ENCODE measurements around the gene EFCAB10. TPM values are rescaled to one million over a fixed set of nuclear protein-coding genes. Genes with fewer than 3 reads are reported as not detected.

The EFCAB10 gene
- total RNA-seq, 4 donors from 2014 or later = not detected

GRCh38 chr7:105621617-105622016 lies 40.3 kb upstream of the EFCAB10 start:
- 69 to 82% methylated on average over 3 of the region's 3 CpGs for WGBS, 2 donors
- H3K4me3 ChIP-seq (replicated peaks in 1 of 3) = no peak overlapping the region
- no peak for TF ChIP-seq CTCF (IDR thresholded peaks at IDR 0.05)
- no peak for TF ChIP-seq POLR2A (IDR thresholded peaks at IDR 0.05)
- peaks cover 0 to 11% of the 10 kb centered on the region in 2 donors for H3K36me3 ChIP-seq
- H3K4me1 ChIP-seq = no peaks in the 10 kb centered on the region
- no peak overlapping the region for H3K27ac ChIP-seq
- DNase-seq = no peak
- intact Hi-C loops (cut with DNase I) = no loop called here
- H3K9me3 ChIP-seq = no peaks in the 10 kb centered on the region
- H3K27me3 ChIP-seq = no peaks in the 10 kb centered on the region

- Histone ChIP-seq H3K27me3 (no peaks in the 10 kb centered on the region), H3K9me3 (no peaks in the 10 kb centered on the region), H3K4me3 (replicated peaks in 1 of 3) (no peak overlapping the region), H3K36me3 (peaks cover 2 to 11% of the 10 kb centered on the region in 2 donors), H3K27ac (no peak overlapping the region), H3K4me1 (no peaks in the 10 kb centered on the region)
- 37 to 48% methylated on average over 2 of the region's 2 CpGs for WGBS, 2 donors
- TF ChIP-seq CTCF (IDR thresholded peaks at IDR 0.05) = no peak
- no peak for TF ChIP-seq POLR2A (IDR thresholded peaks at IDR 0.05)
- no peak for DNase-seq
- intact Hi-C loops (cut with DNase I) = no loop called here
Observed at GRCh38 chr7:105621176-105621575, 39.9 kb upstream of the EFCAB10 start.

GRCh38 chr7:105619590-105619989 lies 38.3 kb upstream of the EFCAB10 start:
- Histone ChIP-seq H3K9me3 (no peaks in the 10 kb centered on the region), H3K4me1 (no peaks in the 10 kb centered on the region), H3K27ac (no peak overlapping the region), H3K4me3 (replicated peaks in 1 of 3) (no peak overlapping the region), H3K36me3 (peaks cover 9 to 11% of the 10 kb centered on the region in 2 donors), H3K27me3 (no peaks in the 10 kb centered on the region)
- no peak for DNase-seq
- WGBS, 2 donors = 96 to 98% methylated on average over 4 of the region's 4 CpGs
- TF ChIP-seq CTCF (IDR thresholded peaks at IDR 0.05) = no peak
- TF ChIP-seq POLR2A (IDR thresholded peaks at IDR 0.05) = no peak
- intact Hi-C loops (cut with DNase I) = no loop called here

- Histone ChIP-seq H3K27ac (no peak overlapping the region), H3K4me3 (replicated peaks in 1 of 3) (no peak overlapping the region), H3K9me3 (no peaks in the 10 kb centered on the region), H3K4me1 (no peaks in the 10 kb centered on the region), H3K36me3 (peaks cover 18 to 21% of the 10 kb centered on the region in 2 donors), H3K27me3 (no peaks in the 10 kb centered on the region)
- intact Hi-C loops (cut with DNase I) = no loop called here
- no peak for DNase-seq
- 81 to 93% methylated on average over 5 of the region's 5 CpGs for WGBS, 2 donors
- TF ChIP-seq POLR2A (IDR thresholded peaks at IDR 0.05) (no peak), CTCF (IDR thresholded peaks at IDR 0.05) (no peak)
Observed at GRCh38 chr7:105618016-105618296, 36.7 kb upstream of the EFCAB10 start.

DNA sequence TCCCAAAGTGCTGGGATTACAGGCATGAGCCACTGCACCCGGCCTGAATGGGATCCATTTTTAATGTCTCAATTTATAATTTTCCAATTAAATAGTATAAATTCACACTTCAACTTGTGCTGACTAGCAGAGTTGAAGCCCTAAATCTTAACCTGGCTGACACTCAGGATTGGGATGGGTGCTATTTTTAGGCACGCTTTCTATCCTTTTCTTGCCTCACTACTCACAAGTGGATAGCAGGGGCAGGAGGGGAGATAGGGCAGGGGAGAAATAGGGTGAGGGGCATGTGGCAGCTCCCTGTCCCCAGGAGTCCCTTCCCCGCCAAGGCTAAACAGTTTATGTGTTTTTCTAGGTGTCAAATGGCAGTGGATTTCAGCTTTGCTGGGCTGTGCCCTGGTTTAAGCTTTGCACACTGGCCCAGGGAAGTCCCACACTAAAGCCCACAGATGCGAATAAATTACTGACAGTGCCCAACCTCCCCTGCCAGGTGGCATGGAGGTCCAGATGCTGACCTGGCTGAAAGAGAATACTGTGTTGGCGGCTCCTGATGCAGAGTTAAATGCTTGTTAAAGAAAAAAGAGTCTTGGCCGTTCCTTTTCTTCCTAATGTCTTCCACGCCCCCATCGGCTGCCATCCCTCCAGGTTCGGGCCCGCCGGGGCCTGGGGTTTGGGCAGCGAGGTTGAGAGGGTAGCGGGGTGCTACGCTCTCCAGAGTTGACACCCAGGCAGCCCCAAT lies 36.2 kb upstream of the EFCAB10 start:
- no peak overlapping the region for H3K27ac ChIP-seq
- no peak overlapping the region for H3K4me3 ChIP-seq (replicated peaks in 1 of 3)
- H3K9me3 ChIP-seq = no peaks in the 10 kb centered on the region
- no peak for DNase-seq
- peaks cover 17 to 21% of the 10 kb centered on the region in 2 donors for H3K36me3 ChIP-seq
- intact Hi-C loops (cut with DNase I) = no loop called here
- no peaks in the 10 kb centered on the region for H3K4me1 ChIP-seq
- WGBS, 2 donors = 98 to 99% methylated on average over 14 of the region's 14 CpGs
- no peaks in the 10 kb centered on the region for H3K27me3 ChIP-seq
- TF ChIP-seq POLR2A (IDR thresholded peaks at IDR 0.05) (no peak), CTCF (IDR thresholded peaks at IDR 0.05) (no peak)
